ENCODE data around the gene THRA. TPM values are rescaled to one million over a fixed set of nuclear protein-coding genes. Genes with fewer than 3 reads are reported as not detected.
A peak's percentile ranks its signal among the peaks of the same experiment; 100 is the strongest.

Gene THRA
- total RNA-seq, 1 experiment from 2014 or later: 10.1 TPM

GRCh38 chr17:40070709-40071312 lies 8.0 kb downstream of the THRA start:
- no peak overlapping the region; a peak in 1 of 7 replicates for H3K27ac Mint-ChIP-seq
- no peak overlapping the region for H3T11ph ChIP-seq (ENCODE audit: low read length)

More at GRCh38 chr17:40070709-40071312, 8.0 kb downstream of the THRA start:
- H3K79me2 ChIP-seq (ENCODE audit: insufficient read depth, low read length): no peaks in the 10 kb centered on the region
- Mint-ChIP-seq H3K4me3 (peak overlapping the region in 1 of 2 experiments; percentile 48; a peak in 2 of 5 replicates), H3K36me3 (ENCODE audit: insufficient read depth in 1 of 3, low read depth in 3 of 3) (peaks cover 0 to 4% (median 0%) of the 10 kb centered on the region in 3 experiments; a peak in 3 of 7 replicates), H3K9me3 (no peaks in the 10 kb centered on the region), H3K4me1 (peaks cover 58 to 82% of the 10 kb centered on the region in 2 experiments), H3K27me3 (ENCODE audit: low read depth) (peaks cover 4% of the 10 kb centered on the region)
- H4K91ac ChIP-seq (ENCODE audit: insufficient read length, low read depth, low read length): no peak overlapping the region
- H2BK120ac ChIP-seq (ENCODE audit: low read depth, low read length, poor library complexity, severe bottlenecking): no peak overlapping the region
- DNase-seq: peak; percentile 31
- no peak overlapping the region for H2BK12ac ChIP-seq (ENCODE audit: insufficient read length, low read depth, low read length)
- no peak for TF ChIP-seq CTCF (conservative IDR thresholded peaks at IDR 0.05)
- no peaks in the 10 kb centered on the region for H3K27me3 ChIP-seq (ENCODE audit: insufficient read depth, low read length)
- no peak overlapping the region for H3K9ac ChIP-seq (ENCODE audit: extremely low read depth, insufficient read length, low read length)
- no peak overlapping the region for H3K27ac ChIP-seq (ENCODE audit: insufficient read length, low read depth, low read length)
- no peak overlapping the region for H2BK20ac ChIP-seq (ENCODE audit: low read depth, low read length, poor library complexity, severe bottlenecking)
- no peak overlapping the region for H2AK5ac ChIP-seq (ENCODE audit: insufficient read length, low read length)
- no peak overlapping the region for H4K5ac ChIP-seq (ENCODE audit: insufficient read length, low read depth, low read length)
- no peak overlapping the region for H3K23ac ChIP-seq (ENCODE audit: insufficient read length, low read depth, low read length)
- WGBS (ENCODE audit: extremely low coverage, insufficient read length, low lambda C conversion rate): no CpG with 5 or more reads among the region's 8 CpGs
- peaks cover 26% of the 10 kb centered on the region for H3K4me1 ChIP-seq (ENCODE audit: insufficient read depth, low read length)
- no peaks in the 10 kb centered on the region for H3K9me3 ChIP-seq (ENCODE audit: control insufficient read depth, low read depth, low read length)
- no peak overlapping the region for H2AFZ ChIP-seq (ENCODE audit: low read length)
- no peak overlapping the region for H3K4ac ChIP-seq (ENCODE audit: low read depth, low read length)
- no peaks in the 10 kb centered on the region for H3K79me1 ChIP-seq (ENCODE audit: insufficient read depth, low read depth, low read length, poor library complexity, severe bottlenecking)
- no peak overlapping the region for H2BK15ac ChIP-seq (ENCODE audit: low read depth, low read length)
- H4K8ac ChIP-seq (replicated peaks; ENCODE audit: insufficient read length, low read depth, low read length): no peak overlapping the region
- H3K56ac ChIP-seq (ENCODE audit: insufficient read length, low read depth, low read length): no peak overlapping the region
- H3K4me2 ChIP-seq (ENCODE audit: insufficient read depth, insufficient read length, low read length): no peak overlapping the region
- peaks cover 6% of the 10 kb centered on the region for H3K23me2 ChIP-seq (ENCODE audit: insufficient read length, low read depth, low read length, poor library complexity, severe bottlenecking)
- no peak overlapping the region for H3K18ac ChIP-seq (ENCODE audit: insufficient read length, low read depth, low read length)
- no peak overlapping the region for H2BK5ac ChIP-seq (ENCODE audit: insufficient read length, low read length)
- H4K20me1 ChIP-seq (ENCODE audit: control insufficient read depth, insufficient read depth, insufficient read length): peaks cover 3% of the 10 kb centered on the region
- no peak overlapping the region for H3K14ac ChIP-seq (ENCODE audit: insufficient read depth, low read length)
